GM19193 (cell line): ENCODE measurements around the gene CAMKK2.

Experiments used
- POLR2A ChIP-seq: IDR thresholded peaks from 4 replicates; pipeline ENCODE4 v1.6.1; 2011; ENCODE audit not compliant: insufficient read depth, insufficient read length; ENCODE audit errors: extremely low read depth

Gene CAMKK2

DNA sequence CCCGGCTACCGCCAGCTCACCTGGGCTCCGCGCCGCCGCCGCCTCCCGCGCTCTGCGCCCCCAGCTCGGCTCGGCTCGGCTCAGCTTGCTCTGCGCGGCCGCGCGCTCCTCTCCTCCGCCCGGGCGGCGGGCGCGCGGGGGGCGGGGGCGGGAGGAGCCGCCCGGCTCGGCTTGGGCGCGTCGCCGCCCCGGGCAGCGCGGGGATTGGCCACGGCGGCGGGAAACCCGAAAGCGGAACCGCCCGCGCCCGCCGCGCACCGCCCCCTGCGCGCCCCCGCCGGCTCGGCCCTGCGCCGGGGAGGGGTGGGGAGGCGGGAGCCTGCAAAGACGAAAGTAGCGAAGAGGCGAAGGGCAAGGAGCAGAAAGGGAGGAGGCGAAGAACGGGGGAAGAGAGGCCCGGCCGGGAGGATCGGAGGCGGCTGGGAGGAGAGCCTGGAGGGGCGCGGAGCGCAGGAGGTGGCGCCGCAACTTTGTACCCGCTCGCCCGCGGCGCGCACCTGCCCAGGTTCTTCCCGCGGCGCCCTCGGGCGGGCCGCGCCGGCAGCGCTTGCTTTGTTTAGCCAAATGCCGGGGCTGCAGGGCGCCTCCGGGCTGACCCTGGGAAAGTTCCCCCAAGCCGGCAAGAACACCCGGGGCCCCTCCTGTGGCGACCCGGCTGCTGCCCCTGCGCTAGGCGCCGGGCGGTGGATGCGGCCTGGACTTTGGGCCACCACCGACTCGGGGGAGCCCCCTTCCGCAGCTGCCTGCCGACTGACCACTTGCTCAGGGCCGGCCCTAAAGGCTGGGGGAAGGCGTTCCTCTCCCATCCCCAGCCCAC is at the start of gene CAMKK2:
CAMKK2 (minus strand) TSS at position 92 of the 817 bp plus-strand sequence. CDS start 22,183 bp downstream, outside the sequence.
- no peak for TF ChIP-seq POLR2A

DNA sequence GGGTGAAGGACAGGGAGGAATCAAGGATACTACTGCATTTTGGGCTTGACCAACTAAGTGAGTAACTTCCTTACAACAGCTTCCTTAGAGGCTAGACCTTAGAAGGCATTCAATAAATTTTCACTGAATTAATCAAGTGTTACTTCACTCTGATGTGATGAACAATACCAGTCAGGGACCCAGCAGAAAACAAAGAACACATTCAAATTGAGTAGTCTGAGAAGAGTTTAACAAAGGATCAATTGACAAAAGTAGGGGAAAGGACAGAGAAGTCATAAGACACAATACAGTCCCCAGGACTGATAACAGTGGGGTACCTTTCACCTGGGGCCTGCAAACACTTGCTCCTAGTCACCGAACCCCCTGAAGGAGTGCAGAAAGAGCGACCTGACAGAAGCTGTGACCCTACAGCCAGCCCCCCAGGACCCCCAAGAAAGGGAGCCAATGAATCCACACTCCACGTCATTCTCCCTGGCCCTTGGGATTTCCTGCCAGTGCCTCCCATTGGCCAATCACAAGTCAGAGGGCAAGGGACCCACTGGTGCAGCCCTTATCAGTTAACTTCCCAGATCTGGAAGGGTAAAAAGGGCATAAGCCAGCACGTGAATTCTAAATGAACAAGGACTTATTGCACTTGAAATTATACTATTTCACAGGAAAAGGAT is 48.8 kb upstream of the CAMKK2 start:
- no peak for TF ChIP-seq POLR2A

DNA sequence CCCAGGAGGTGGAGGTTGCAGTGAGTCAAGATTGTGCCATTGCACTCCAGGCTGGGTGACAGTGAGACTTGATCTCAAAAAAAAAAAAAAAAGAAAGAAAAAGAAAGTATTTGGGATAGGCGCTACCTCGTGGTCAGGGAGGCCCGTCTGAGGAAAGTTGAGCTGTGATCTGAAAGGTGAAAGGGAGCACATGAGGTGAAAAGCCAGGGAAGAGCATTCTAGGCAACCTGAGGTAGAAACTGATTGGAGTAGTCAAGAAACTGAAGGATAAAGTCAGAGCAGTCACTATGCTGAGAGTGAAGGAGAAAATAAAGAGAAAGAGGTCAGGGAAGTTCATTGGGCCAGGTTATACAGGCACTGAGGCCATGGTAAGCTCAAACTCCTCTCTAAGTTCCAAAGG is 48.0 kb upstream of the CAMKK2 start:
- no peak for TF ChIP-seq POLR2A

DNA sequence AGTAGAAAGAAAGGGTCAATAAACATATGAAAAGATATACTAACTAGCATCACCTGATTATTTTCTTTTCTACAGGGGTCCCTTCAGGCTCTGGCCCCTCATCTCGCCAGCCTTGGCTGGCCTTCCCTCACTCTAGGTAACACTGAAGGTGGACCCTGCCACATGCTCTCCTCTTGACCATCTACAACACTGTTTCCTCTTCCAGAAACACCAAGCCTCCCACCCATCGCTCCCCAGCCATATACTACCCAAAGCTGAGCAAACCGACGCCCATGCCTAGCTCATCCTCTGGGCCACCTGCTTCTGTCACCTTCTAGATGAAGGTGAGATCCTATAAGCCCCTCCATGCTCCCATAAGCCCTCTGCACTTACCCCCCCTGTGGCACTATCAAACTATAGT is 40.9 kb upstream of the CAMKK2 start:
- no peak for TF ChIP-seq POLR2A

DNA sequence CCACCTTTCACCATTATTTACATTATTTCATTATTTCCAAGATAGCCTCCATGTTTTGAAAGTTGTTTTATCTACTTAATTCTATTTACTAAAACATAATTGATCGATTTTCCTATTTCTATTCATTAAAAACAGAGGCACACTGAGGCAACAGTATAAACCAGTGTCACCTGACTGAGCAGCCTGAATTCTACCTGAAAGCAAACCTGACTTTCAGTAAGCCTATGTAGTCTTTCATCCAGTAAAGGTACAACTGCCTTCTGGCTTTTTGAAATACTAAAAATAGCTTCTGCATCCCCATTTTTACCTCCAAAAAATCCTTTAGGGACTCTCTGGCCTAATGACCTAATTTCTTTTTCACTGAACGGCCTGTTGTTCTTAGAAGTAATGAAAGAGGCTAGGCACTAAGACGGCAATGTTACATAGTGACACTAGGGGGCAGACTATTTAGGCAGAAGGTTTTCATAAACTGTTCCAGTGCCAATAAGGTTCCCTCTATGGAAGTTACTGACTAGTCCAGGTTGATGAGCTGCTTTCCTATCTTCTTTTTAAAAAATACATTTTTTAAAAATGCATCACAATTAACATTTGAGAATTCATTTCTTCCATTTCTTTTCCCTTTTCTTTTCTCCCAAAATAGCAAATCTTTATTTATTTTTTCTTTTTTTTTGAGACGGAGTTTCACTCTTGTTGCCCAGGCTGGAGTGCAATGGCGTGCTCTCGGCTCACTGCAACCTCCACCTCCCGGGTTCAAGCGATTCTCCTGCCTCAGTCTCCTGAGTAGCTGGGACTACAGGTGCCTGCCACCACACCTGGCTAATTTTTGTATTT is 38.2 kb upstream of the CAMKK2 start:
- TF ChIP-seq POLR2A: no peak

DNA sequence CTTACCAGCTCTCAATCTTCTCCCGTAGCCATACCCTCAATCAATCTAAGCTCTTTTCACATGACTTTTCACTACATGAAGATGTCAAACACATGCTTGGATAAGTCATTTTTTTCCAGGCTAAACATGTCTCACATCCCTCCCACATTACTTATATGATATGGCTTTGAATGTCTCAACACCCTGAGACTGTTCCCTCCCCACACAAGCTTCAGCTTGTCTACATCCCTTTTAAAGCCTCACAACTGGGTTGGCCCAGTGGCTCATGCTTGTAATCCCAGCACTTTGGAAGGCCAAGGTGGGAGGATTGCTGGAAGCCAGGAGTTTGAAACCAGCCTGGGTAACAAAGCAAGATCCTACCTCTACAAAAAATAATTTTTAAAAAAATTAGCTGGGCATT is 37.2 kb upstream of the CAMKK2 start:
- no peak for TF ChIP-seq POLR2A

DNA sequence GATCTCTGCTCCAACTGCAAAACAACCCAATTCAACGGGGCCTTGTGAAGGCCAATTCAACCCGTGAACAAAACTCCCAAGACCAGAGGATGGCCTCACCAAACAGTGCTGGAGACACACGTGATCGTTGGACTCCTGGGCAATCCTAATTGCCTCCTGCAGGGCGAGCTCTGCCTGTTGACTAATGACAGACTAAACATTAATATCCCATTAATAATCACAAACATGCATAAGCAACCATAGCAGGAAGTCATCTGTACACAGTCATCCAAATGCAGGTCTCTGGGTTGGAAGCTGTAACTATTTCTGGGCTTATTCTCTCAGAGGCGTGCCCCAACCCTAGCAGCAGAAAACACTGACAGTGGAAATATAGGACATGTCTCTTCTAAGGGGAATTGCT is 34.7 kb upstream of the CAMKK2 start:
- no peak for TF ChIP-seq POLR2A

DNA sequence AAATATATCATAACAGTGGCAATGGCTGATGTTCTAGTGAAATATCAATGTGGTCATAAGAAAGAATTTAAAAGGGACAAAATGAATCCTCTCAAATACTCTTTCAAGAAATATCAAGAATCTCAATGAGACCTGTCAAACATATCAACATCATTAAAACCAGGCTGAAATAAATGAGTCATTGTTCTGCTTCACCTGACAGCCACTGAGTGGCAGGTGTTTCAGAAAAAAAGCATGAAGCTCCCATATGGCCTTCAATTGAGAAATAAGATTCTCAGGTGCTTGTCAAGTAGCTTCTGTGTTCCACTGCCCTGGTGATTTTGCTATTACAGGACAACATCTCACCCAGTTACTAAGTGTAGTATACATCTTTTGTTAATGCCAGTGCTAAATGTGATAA is 34.2 kb upstream of the CAMKK2 start:
- no peak for TF ChIP-seq POLR2A

DNA sequence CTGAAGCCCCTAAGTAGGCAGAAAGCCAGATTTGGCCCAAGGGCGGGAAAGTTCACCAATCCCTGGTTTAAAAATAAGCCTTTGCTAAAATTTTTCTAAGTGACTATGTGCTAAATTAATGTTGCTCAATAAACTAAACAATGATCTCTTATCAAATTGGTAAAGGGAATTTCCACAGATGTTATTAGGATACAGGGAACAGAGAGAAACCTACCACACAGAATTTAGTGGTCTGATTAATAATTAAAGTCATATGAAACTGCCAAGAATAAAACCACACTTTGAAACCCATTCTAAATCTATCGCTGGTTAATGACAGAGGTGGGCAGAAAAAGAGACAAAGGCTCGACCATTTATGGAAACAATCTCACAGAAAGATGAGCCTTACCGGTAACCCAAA is 33.7 kb upstream of the CAMKK2 start:
- TF ChIP-seq POLR2A: no peak

DNA sequence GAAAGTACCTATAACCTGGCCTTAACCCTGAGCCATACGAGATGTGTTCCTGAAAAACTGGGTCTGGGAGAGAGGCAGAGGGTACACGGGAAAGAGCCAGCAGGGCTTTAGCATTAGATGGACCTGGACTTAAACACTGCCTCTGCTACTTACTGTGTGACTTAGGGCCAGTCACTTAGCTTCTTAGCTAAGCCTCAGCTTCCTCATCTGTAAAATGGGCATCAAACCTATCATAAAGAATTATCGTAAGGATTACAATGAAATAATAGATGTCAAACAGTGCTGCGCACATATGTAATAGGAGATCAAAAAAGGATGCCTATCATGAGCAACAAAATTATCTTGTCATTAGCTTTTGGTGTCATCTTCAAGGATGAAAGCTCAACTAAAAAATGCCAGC is 32.1 kb upstream of the CAMKK2 start:
- no peak for TF ChIP-seq POLR2A

DNA sequence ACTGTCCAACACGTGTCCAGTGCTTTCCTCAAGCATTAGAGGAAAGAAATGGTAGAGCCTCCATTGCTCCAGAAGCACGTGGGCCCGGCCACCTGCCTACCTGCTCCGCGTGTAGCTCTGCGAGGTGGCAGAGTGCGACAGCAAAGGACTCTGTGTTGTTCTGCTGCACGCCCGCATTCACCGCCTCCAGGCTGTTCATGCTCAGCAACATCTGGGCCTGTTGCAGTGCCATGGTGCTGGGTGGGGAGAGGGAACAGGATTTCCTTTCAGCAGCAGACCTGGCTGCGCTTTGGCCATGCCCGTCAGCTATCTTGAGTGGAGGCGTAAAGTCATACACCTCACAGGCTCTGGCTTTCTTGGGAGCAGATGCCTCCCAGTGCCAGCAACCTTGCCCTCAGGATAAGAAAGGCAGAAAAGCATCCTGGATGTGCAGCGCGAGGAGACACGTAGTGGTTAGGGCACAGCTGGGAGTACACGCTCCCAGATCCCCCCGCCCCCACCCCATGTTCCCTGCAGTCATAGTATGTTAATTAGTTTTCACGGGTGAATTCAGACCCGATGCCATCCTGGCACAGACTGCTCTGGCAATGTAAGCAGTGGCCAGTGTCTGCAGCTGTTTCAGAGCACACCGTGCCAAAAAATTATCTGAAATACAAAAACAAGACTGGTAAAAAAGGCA is 30.6 kb upstream of the CAMKK2 start:
- TF ChIP-seq POLR2A: no peak

DNA sequence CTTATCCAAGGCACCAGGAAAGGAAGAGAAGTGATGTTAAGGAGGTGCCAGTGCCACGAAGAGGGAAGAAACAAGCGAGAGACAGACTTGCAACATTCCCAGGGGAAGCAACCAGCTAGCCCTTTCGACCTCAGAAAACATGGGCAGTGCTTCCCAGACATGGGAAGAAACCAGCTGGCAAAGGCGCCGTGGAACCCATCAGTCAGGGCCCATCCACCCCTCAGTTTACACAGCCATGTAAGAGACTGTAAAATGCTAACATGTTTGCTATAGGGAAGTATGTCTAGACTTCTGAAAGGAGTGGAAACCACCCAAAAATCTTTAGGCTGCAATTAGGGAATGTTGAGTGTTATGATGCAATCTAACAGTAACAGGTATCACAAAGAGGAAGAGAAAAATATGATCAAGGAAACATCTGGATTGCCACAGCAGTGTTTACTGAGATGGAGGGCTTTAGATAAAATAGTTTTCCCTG is 29.4 kb upstream of the CAMKK2 start:
- no peak for TF ChIP-seq POLR2A

DNA sequence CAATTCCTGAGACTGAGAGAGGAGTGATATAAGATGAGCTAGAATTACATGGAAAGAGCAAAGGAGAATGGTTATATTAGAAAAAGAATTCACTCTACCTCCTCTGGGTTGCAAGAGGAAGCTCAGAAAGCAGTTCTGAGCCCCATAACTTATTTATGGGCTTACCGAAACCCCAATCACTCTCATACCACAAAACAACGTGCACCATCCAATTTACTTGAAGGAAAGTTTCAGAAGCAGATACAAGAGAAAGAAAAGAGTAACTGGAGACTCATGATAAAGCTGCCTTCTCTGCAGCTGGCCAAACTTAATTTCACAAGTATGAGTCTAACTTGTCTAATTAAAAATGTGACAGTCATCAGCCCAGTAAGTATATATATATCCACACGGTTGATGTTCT is 27.4 kb upstream of the CAMKK2 start:
- TF ChIP-seq POLR2A: no peak

DNA sequence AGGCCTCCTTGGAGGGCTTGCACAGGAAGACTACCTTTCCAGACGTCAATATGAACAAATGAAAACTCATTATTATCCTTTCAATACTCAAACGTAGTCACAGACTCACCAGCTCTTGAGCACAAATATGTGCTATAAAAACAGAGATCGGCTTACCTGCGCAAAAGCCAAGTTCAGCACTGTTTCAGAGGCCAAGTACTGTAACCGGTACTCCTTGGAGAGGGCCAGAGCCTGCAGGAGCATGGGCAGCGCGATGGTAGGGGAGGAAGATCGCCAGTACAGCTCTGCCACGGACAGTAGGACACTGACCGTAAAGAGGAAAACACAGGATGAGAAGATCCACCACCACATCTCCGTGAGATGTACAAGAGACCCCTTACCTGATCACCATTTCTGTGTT is 21.6 kb upstream of the CAMKK2 start:
- TF ChIP-seq POLR2A: no peak

DNA sequence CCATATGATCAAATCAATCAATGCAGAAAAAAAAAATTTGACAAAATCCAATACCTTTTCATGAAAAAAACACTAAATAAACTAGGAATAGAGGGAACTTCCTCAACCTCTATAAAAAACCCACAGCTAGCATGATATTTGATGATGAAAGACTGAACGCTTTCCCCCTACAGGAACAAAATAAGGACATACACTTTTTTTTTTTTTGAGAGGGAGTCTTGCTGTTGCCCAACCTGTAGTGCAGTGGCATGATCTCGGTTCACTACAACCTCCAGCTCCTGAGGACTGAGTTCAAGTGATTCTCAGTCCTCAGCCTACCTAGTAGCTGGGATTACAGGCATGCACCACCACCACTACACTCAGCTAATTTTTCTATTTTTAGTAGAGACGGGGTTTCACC is 17.9 kb upstream of the CAMKK2 start:
- TF ChIP-seq POLR2A: no peak

DNA sequence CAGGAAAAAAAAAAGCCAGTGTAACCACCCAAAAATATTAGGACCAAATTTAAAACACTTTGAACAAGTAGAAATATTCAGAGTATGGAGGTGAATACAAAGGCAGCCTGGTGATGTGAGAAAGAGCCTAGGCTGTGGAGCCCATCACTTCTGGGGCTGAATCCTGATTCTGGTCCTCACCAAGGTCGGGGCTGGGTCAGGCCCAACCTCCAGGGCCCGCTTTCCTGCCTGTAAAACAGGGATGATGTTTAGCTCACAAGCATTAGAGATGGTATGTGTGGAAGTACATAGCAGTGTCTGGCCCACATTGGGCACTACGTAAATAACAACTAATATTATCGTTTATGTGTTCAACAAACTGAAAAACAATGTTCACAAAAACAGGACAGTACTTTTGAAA is 7.8 kb upstream of the CAMKK2 start:
- no peak for TF ChIP-seq POLR2A

DNA sequence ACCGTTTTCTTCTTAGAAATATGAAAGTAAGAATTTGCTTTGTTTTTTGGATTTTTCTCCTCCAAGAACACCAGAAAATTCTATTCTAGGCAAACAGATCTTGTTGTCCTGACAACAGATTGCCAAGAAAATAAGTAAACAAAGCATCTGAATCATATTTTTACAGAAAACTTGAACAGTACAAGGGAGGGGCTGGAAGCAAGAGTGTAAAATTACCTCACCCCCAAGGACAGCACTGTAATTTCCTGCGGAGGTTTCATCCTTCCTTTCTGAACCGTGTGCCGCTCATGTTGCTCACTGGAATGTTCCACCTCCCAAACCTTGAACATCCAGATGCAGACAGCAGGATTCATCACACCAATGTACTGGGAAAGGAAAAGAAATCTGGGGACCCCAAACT is 5.4 kb upstream of the CAMKK2 start:
- no peak for TF ChIP-seq POLR2A
